OCI-M1 (cell line): ENCODE measurements around the gene PCNX1.
A peak's percentile ranks its signal among the peaks of the same experiment; 100 is the strongest.

Source experiments
- DNase-seq: peaks from one replicate; lab custom pipeline; 2025; lab: John Stamatoyannopoulos, UW

The PCNX1 gene

GRCh38 chr14:71078500-71078899 is 171.2 kb downstream of the PCNX1 start:
- no peak for DNase-seq

- DNase-seq, result no peak
Observed at GRCh38 chr14:71086567-71086966, 179.3 kb downstream of the PCNX1 start.

GRCh38 chr14:71089971-71090370 is 182.7 kb downstream of the PCNX1 start:
- DNase-seq, result no peak

- DNase-seq, result no peak
Observed at GRCh38 chr14:71094722-71095121, 187.5 kb downstream of the PCNX1 start.

GRCh38 chr14:71096947-71097346 is 189.7 kb downstream of the PCNX1 start:
- no peak for DNase-seq

- DNase-seq, result peak; percentile 71
Observed at GRCh38 chr14:71103662-71104484, 196.6 kb downstream of the PCNX1 start.

- DNase-seq, result no peak
Observed at GRCh38 chr14:71105177-71105576, 197.9 kb downstream of the PCNX1 start.

- no peak for DNase-seq
Observed at GRCh38 chr14:71107921-71108320, 200.7 kb downstream of the PCNX1 start.

- no peak for DNase-seq
Observed at GRCh38 chr14:71108398-71109119, 201.3 kb downstream of the PCNX1 start.

GRCh38 chr14:71113376-71113775 is 206.1 kb downstream of the PCNX1 start:
- no peak for DNase-seq

- DNase-seq, result no peak
Observed at GRCh38 chr14:71114565-71114964, 207.3 kb downstream of the PCNX1 start.

GRCh38 chr14:71115306-71115705 is 208.0 kb downstream of the PCNX1 start:
- DNase-seq, result no peak

- DNase-seq, result no peak
Observed at GRCh38 chr14:71115821-71116567, 208.7 kb downstream of the PCNX1 start.

GRCh38 chr14:71116568-71117122 is 209.4 kb downstream of the PCNX1 start:
- DNase-seq, result no peak

- peak; percentile 18 for DNase-seq
Observed at GRCh38 chr14:71117839-71118743, 210.8 kb downstream of the PCNX1 start.

GRCh38 chr14:71119075-71119474 is 211.8 kb downstream of the PCNX1 start:
- no peak for DNase-seq

GRCh38 chr14:71119832-71120231 is 212.6 kb downstream of the PCNX1 start:
- no peak for DNase-seq

- DNase-seq, result no peak
Observed at GRCh38 chr14:71121001-71121400, 213.7 kb downstream of the PCNX1 start.

GRCh38 chr14:71121711-71122110 is 214.5 kb downstream of the PCNX1 start:
- DNase-seq, result no peak

GRCh38 chr14:71122866-71123565 is 215.8 kb downstream of the PCNX1 start:
- no peak for DNase-seq
